Loucy (cell line): ENCODE measurements around the gene ID3.

Experiments used
- H2AFZ ChIP-seq: fragments of 200-600 bp; sonication (generic); 2 replicates; pipeline ENCODE4 v1.6.0; 2016; ENCODE audit warnings: antibody characterized with exemption, mild to moderate bottlenecking, low read length, moderate library complexity
- H3F3A ChIP-seq: fragments of 200-600 bp; 2 replicates; pipeline ENCODE4 v1.6.0; 2016; ENCODE audit warnings: antibody characterized with exemption, low read depth, mild to moderate bottlenecking
- H3K27me3 ChIP-seq: fragments of 200-600 bp; sonication (generic); 2 replicates; pipeline ENCODE4 v1.6.1; 2014; ENCODE audit warnings: low read length, mild to moderate bottlenecking; ENCODE audit not compliant: insufficient read depth, poor library complexity, severe bottlenecking
- H3K36me3 ChIP-seq: fragments of 200-600 bp; sonication (generic); 2 replicates; pipeline ENCODE4 v1.6.1; 2016; ENCODE audit warnings: low read length; ENCODE audit not compliant: insufficient read depth
- H3K4me1 ChIP-seq: fragments of 200-600 bp; sonication (generic); 2 replicates; pipeline ENCODE4 v1.5.1; 2014; ENCODE audit warnings: low read length, mild to moderate bottlenecking; ENCODE audit not compliant: insufficient read depth, poor library complexity, severe bottlenecking
- H3K4me2 ChIP-seq: fragments of 200-600 bp; sonication (generic); 2 replicates; pipeline ENCODE4 v1.6.0; 2014; ENCODE audit warnings: antibody characterized with exemption, low read length, low read depth, mild to moderate bottlenecking; ENCODE audit not compliant: poor library complexity, severe bottlenecking
- H3K4me3 ChIP-seq: fragments of 200-600 bp; sonication (generic); 2 replicates; pipeline ENCODE4 v1.5.1; 2014; ENCODE audit warnings: low read length, mild to moderate bottlenecking, mixed read lengths; ENCODE audit not compliant: poor library complexity, severe bottlenecking
- H3K79me2 ChIP-seq: fragments of 200-600 bp; sonication (generic); 2 replicates; pipeline ENCODE4 v1.6.1; 2014; ENCODE audit warnings: low read length; ENCODE audit not compliant: insufficient read depth
- H3K9ac ChIP-seq: fragments of 200-600 bp; sonication (generic); 2 replicates; pipeline ENCODE4 v1.6.0; 2014; ENCODE audit warnings: mild to moderate bottlenecking, low read depth, low read length, moderate library complexity; ENCODE audit not compliant: poor library complexity, severe bottlenecking
- H3K9me2 ChIP-seq: fragments of 200-600 bp; sonication (generic); replicated peaks from 2 replicates; pipeline ENCODE4 v1.6.1; 2016; ENCODE audit warnings: low read depth, low read length, mixed read lengths
- H3K9me3 ChIP-seq: fragments of 200-600 bp; sonication (generic); 2 replicates; pipeline ENCODE4 v1.6.1; 2014; ENCODE audit warnings: mild to moderate bottlenecking, antibody characterized with exemption, low read length, low read depth; ENCODE audit not compliant: insufficient read depth
- H4K20me1 ChIP-seq: fragments of 200-600 bp; sonication (generic); 2 replicates; pipeline ENCODE4 v1.6.0; 2014; ENCODE audit warnings: antibody characterized with exemption, low read length, mild to moderate bottlenecking; ENCODE audit not compliant: insufficient read depth, poor library complexity, severe bottlenecking
- EZH2phosphoT487 ChIP-seq: fragments of 200-600 bp; IDR thresholded peaks from 2 replicates; pipeline ENCODE4 v1.6.1; 2018; ENCODE audit warnings: antibody characterized with exemption, mild to moderate bottlenecking, moderate library complexity, borderline replicate concordance
- TF ChIP-seq, protein P1 (sequence below): fragments of 200-600 bp; sonication (generic); conservative IDR thresholded peaks from 2 replicates; pipeline ENCODE4 v1.5.1; 2014; ENCODE audit warnings: mild to moderate bottlenecking, antibody characterized with exemption, low read length

The ID3 gene

DNA sequence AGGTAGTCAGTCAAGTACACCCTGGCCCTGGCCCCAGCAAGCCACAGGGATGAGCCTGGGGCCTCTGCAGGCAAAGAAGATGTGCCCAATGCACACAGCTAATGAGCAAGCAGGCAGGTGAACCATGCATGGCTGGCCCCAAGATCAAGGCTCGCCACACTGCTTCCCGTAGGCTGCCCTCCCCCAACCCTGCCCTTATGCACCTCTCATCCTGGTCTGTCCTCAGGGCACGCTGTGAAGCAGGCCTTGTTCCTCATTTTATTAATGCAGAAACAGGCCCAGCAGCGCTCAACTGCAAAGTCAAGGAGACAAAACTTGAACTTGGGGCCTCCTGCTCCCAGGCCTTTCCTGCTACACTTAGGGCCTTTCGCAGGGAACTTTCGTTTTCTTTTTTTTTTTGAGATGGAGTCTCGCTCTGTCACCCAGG is 35.6 kb upstream of the ID3 start:
- Histone ChIP-seq H3K9ac (no peak overlapping the region), H3K27me3 (no peaks in the 10 kb centered on the region), H4K20me1 (no peaks in the 10 kb centered on the region), H3K79me2 (no peaks in the 10 kb centered on the region), H3K4me3 (no peak overlapping the region), H3K36me3 (no peaks in the 10 kb centered on the region), H3K9me3 (no peaks in the 10 kb centered on the region), H3K4me1 (peaks cover 42% of the 10 kb centered on the region), H3K9me2 (no peaks in the 10 kb centered on the region), H3K4me2 (no peak overlapping the region), H2AFZ (no peak overlapping the region; the same call in 1 of the 2 replicates), H3F3A (no peaks in the 10 kb centered on the region)
- TF ChIP-seq, protein P1, sequence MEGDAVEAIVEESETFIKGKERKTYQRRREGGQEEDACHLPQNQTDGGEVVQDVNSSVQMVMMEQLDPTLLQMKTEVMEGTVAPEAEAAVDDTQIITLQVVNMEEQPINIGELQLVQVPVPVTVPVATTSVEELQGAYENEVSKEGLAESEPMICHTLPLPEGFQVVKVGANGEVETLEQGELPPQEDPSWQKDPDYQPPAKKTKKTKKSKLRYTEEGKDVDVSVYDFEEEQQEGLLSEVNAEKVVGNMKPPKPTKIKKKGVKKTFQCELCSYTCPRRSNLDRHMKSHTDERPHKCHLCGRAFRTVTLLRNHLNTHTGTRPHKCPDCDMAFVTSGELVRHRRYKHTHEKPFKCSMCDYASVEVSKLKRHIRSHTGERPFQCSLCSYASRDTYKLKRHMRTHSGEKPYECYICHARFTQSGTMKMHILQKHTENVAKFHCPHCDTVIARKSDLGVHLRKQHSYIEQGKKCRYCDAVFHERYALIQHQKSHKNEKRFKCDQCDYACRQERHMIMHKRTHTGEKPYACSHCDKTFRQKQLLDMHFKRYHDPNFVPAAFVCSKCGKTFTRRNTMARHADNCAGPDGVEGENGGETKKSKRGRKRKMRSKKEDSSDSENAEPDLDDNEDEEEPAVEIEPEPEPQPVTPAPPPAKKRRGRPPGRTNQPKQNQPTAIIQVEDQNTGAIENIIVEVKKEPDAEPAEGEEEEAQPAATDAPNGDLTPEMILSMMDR: no peak
- no peak for TF ChIP-seq EZH2phosphoT487

DNA sequence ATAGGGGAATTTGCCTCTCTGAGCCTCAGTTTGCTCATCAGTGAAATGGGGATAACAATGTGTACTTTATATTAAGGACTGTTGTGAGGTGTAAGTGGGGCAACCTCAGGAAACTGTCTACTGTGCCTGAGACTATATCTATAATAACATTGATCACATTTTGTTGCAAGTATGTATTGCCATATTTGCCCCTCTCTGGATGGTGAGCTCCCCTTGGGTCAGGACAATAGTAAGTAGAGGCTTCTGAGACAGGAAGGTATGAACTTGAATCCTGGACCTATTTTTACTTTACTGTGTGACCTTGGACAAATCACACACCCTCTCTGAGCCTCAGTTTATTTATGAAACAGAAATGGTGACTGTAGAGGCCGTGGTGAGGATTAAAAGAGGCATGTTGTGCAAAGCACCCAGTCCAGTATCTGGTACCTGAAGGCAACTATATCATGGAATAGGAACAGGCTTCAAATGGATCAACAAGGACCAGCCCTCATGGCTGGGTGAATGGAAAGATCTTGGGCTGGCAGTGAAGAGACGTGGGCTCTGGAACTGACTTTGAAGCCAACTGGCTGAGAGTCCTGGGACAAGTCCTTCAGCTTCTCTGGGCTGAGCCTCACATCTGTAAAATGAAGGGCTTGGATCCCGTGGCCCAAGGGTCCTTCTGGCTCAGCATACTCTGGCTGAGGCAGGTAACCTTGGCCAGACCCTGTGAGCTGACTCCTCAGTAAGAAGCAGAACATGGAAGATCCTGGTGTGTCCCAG is 35.0 kb upstream of the ID3 start:
- H3K4me2 ChIP-seq: no peak overlapping the region
- no peaks in the 10 kb centered on the region for H3K36me3 ChIP-seq
- H3F3A ChIP-seq: no peaks in the 10 kb centered on the region
- no peak for TF ChIP-seq EZH2phosphoT487
- TF ChIP-seq, protein P1: no peak
- no peak overlapping the region for H3K9ac ChIP-seq
- H3K4me3 ChIP-seq: no peak overlapping the region
- H3K4me1 ChIP-seq: peaks cover 38% of the 10 kb centered on the region
- H3K9me3 ChIP-seq: no peaks in the 10 kb centered on the region
- no peaks in the 10 kb centered on the region for H3K27me3 ChIP-seq
- no peak overlapping the region; the same call in 1 of the 2 replicates for H2AFZ ChIP-seq
- no peaks in the 10 kb centered on the region for H3K79me2 ChIP-seq
- no peaks in the 10 kb centered on the region for H3K9me2 ChIP-seq
- no peaks in the 10 kb centered on the region for H4K20me1 ChIP-seq

DNA sequence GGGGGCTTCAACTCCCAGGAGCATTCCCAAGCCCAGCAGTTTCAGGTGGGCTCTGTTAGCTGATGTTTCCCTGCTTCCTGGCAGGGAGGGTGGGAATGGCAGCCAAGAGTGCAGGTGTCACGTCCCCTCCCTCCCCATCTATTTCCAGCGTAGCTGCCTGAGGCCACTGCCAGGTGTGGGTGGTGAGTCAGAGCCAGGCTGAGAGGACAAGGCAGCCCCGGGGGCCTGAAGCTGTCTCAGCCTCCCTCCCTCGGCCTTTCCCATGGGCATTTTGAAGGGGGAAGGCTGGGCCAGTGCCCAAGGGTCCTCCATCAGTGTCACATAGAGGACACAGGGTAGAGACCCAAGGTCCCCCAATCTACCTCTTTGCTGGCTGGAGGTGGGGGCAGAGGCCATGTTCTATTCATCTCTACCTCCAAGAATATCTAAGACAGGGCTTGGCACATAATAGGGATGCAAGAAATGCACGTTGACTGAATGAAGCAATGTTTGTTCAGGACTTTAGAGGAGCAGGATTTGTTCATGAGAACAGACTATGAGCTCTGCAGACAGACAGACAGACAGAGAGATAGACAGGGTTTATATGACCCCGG is 34.4 kb upstream of the ID3 start:
- H4K20me1 ChIP-seq: no peaks in the 10 kb centered on the region
- no peaks in the 10 kb centered on the region for H3K27me3 ChIP-seq
- H3K4me2 ChIP-seq: no peak overlapping the region
- no peak overlapping the region for H2AFZ ChIP-seq
- H3K36me3 ChIP-seq: no peaks in the 10 kb centered on the region
- TF ChIP-seq, protein P1: no peak
- TF ChIP-seq EZH2phosphoT487: no peak
- no peak overlapping the region for H3K4me3 ChIP-seq
- no peaks in the 10 kb centered on the region for H3F3A ChIP-seq
- no peaks in the 10 kb centered on the region for H3K9me2 ChIP-seq
- no peaks in the 10 kb centered on the region for H3K9me3 ChIP-seq
- no peak overlapping the region for H3K9ac ChIP-seq
- peaks cover 31% of the 10 kb centered on the region for H3K4me1 ChIP-seq
- H3K79me2 ChIP-seq: no peaks in the 10 kb centered on the region
